ENCODE results near the gene CA10.
A peak's percentile ranks its signal among the peaks of the same experiment; 100 is the strongest.

The CA10 gene

DNA sequence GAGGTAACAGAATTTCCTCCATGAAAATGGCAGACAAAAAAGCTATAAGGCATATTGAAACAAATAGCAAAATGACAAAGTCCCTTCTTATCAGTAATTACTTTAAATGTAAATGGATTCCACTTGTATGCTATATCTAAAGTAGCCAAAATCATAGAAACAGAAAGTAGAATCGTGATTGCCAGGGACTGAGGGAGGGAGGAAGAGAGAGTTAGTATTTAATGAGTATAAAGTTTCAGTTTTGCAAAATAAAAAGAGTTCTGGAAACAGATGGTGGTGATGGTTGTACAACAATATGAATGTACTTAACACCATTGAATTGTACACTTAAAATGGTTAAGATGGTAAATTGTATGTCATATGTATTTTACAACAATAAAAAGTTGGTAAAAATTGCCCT is 407.4 kb downstream of the CA10 start:
- no peak for DNase-seq

DNA sequence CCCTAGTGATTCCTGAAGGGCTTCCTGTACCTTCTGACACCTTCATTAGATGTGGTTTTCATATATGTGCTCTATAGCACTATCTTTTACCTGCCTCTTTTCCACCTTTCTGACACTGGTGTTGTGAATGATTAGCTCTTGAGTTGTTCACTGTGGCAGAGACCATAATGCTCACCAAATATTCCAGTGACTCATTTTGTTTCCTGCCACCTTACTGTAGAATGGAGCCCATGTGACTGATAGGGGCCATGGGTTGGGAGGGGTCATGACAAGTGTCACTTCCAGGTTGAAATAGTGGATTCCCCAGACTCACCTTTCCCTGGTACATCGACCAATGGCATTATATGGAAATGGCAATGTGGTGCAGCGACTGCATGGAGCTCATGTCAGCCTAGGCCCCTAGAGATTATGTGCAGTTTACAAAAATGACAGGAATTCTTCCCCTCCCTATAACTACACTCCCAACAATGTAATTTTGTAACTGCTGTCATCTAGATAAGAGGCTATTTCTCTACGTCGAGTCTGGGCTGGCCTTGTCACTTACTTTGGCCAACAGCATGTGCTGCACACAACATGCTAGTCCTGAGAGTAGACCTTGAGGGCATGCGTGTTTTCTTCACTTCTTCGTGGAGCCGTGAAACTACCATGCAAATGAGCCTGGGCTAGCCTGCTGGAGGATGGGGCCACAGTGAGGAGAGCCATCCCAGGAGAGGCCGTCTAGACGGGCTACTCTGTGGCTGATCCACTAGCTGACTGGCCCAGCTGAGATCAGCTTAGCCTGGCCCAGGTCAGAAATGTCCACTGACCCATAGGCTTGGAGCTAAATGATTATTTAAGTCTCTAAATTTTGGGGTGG is 409.5 kb downstream of the CA10 start:
- DNase-seq: peak; percentile 9

DNA sequence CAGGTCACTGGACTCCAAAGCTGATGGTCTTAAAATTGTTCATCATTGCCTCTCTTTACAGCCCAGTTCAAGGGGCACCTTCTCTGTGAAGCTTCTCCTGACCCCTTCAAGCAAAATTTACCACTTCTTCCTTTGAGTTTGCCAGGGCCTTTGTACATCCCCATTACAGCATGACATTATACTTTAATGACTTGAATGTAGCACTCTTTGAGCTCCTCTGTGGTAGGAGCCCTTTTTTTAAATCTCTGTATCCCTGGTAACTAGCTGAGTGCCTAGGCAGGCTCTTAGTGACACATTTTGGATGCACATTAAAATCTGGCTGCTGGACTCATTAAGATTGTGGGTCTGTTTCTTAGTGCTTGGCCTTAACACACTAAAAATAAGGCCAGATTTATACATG is 412.1 kb downstream of the CA10 start:
- DNase-seq: no peak

DNA sequence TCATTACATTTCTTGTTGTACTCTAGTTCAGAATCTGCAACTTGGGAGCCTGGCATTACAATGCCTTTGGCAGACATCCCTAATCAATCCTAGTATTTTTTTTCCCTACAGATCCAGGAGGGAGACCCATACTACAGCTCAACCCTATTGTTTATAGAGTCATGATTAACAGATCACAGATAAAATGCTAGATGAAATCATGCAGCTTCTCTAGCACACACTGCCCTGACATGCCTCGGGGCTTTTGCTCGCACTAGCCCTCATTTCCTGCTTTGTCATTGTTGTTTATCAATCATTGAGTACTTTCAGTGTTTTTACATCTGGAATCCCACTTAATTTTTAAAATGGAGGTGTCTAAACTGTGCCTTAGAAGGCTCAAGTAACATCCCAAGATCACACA is 412.5 kb downstream of the CA10 start:
- DNase-seq: no peak

DNA sequence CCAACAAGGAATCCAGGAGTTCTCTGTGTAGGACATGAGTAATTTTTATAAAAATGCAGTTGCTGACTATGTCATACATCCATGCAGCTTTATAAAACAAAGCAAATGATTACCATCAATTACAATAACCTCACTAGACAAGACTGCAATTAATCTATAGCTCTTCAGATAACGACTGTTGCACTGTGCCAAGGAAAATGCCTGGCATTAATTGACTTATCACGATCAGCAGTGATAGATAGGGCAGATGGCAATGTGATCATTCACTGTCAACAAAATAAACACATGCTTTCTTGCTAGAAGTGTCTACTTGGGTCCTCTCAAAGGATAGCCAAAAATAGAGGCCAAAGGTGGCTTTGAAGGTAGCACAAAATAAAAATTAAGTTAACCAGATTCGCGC is 415.0 kb downstream of the CA10 start:
- no peak for DNase-seq

DNA sequence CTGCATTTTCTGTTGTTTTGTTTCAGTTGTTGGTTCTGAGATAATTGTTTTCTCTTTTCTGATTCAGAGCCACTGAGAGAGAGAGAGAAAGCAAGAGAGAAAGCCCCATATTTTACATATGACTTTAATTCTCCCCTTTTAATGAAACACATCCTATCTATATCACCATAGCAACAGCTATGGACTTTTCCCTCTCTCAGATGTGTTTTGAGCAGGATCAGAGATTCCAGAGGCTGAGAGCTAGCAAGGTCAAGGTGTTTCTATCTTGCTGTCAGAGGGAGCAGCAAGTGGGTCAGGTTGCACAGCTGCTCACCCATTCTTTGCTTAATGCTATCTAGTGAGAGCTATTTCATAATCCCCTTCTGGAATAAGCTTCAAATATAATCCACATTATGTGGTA is 415.9 kb downstream of the CA10 start:
- DNase-seq: no peak

DNA sequence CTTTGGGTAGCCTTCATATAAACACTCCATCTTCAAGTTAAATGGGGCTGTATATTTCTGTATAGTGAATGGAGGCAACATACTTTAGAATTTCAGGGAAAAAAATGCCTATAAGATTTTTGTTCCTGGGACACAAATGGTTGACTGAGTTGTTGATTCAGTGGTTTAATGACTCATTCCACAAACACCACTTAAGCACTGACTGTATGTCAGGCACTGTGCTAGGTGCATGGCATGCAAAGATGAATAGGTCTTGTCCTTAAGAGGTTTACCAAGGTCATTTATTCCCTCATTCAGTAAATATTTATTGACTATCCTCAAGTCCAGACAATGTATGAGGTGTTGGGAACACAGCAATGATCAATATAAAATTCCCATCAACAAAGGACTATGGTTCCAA is 417.1 kb downstream of the CA10 start:
- DNase-seq: no peak

DNA sequence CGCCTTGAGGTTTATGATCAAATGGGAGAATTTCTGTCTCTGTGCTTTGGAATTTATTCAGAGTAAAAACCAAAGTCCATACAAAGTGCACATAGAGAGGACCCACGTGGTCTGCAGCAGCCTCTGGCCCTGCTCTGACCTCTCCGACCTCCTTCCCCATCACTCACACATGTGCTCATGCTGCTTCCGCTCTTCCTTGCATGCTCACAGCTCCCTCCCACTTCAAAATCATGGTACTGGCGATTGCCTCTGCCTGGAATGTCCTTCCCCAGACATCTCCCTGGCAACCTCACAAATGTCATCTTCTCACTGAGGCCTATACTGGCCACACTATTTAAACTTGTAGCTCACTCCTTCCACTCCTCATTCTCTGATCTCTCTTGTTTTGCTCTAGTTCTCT is 418.0 kb downstream of the CA10 start:
- DNase-seq: no peak

DNA sequence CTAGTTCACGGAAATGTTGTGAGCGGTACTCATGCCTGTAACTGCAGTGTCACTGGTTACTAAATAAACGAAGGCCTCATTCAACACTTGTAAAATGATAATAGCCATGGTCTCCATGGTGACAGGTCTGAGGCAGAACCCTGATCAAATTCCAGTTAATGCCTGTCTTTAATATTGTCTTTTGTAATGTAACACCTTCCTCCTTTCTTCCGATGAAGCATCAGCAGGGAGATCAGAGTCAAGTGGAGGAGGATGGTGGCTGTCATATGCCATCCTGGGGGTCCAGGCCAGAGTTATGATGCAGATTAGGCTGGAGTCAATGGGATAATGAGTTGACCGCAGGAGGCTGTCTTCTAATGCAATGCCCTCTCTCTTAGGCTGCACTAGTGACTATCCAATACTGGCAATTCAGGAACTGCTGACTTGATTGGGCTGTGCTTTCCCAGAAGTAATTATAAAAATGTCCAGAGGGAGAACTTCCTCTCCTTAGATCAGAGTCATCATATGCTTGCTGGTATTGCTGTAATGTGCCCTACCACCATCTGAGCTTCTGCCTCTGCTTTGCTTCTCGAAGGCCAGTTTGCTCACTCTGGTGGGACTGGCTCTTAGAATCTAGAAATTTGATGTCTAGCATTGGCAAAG is 419.1 kb downstream of the CA10 start:
- DNase-seq: no peak

DNA sequence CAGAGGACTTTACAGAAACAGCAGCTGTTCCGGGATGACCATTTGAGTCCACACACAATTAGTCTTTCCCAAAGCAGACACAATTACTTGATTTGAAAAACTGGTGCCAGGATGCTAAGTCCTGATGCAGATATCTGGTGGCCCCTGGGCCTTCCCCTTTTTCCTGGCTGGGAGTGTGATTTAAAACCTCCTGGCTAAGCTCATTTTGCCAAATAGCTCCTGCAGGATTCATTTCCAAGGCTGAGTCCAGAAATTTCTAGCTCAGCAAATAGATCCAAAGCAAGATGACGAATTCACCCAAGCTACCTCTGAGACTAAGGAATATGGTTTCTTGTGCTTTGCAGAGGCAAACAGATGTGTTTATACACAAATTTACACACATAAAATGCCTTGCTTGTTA is 422.2 kb downstream of the CA10 start:
- DNase-seq: no peak

DNA sequence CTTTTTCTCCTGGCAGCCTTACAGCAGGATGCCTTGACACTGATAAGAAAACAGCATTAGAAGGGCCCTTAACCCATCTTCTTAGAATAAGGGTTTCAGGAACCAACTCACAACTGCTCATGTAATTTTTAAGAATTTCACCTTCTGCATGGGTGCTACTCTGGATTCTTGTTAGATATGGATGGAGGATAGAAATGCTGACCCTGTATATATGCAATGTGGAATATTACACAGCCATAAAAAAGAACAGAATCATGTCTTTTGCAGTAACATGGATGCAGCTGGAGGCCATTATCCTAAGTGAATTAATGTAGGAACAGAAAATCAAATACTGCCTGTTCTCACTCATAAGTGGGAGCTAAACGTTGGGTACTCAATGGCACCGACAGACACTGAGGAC is 423.5 kb downstream of the CA10 start:
- DNase-seq: no peak

DNA sequence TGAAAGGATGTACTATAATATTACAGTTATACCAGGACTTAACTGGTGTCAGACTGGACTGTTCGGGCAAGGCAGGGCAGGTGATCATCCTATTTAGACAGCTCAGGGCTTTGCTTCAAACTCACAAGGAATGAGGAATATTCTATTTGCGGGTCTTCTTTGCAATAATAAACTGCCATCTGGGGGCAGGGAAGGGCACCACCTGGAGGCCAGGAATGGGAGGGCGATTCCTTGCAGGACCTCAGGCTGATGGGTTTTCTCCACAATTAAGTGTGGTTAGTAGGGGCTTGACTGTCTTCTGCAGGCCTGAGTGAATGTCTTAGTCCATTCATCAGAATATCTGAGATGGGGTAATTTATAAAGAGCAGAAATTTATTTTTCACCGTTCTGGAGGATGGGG is 424.1 kb downstream of the CA10 start:
- no peak for DNase-seq

DNA sequence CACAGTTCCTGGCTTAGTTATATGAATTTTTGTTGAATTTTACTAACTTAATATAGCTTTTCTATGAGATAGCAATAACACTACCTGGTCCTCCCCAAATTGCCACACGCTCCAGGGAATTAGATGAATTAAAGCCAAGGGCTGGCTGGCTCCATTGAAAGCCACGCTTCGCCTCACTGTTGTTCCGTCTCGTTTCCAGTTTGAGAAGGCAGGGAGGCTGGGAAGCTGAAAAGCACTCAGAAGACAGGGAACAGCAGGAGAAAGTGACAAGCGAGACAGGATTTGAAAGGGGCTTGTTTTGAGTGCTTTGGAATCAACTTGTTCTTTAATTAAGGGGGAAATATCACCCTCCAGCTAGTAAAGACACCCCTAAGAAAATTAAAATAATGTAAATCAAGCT is 425.3 kb downstream of the CA10 start:
- no peak for DNase-seq

DNA sequence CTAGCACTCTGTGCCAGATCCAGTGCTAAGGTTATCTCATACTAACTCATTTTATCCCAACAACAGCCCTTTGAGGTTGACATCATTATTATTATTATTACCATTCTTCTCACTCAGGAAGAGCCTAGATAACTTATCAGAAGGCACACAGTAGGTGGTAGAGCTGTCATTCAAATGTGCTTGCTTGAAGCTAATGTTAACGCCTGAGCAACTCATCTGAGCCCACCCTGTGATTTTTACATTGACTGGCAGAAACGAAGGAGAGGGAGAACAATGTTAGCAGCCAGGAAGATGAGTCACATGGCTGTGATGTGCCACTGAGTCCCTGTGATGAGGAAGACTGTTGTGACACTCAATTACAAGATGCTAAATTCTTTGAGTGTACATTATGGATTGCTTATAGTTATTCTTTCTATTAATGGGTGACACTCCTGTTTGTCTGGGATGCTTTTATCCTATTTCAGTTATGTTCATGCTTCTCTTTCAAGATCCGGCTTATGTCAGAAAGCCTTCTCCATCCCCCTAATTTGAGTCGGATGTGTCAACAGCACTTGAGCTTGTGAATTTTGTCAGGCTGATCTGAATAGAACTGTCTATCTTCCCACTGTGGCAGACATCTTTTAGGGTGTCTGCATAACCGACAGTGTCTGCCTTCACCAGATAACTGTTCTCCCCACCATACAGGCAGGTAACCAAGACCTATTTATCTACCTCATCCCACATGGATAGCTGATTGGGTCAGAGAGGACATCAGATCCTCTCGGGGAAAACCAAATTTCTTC is 426.4 kb downstream of the CA10 start:
- DNase-seq: no peak

DNA sequence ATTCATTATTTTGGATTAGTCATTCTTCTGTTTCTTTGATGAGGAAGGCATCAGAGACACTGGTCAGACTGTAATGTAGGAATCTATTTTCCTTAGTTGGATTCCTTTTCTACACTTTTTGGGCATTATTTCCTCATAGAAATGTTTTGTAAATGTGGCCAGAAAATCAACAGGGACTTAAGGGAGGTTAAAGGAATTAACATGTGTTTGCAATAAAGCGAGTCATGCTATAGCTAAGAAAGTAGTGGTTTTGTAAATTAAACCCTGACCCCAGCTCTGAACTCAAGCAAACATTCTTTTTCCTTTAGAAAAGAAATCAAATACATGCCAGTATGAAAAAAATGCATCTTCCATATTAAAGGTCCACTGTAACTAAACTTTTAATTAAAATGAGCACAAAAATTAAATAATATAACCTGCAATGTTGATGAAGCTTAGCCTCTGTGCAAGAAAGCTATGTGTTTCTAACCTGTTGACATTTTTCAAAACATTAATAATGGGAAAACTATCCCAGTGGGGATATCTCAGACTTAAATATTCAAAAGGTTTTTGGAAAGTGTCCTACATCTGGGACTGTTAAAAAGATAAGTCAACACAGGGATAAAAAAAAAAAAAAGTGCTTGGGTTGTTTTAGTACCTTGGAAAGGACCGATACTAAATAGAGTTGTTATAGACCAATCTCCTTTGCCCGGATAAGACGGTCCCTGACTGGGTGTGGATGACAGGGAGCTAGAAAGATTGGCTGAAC is 428.0 kb downstream of the CA10 start:
- DNase-seq: no peak

DNA sequence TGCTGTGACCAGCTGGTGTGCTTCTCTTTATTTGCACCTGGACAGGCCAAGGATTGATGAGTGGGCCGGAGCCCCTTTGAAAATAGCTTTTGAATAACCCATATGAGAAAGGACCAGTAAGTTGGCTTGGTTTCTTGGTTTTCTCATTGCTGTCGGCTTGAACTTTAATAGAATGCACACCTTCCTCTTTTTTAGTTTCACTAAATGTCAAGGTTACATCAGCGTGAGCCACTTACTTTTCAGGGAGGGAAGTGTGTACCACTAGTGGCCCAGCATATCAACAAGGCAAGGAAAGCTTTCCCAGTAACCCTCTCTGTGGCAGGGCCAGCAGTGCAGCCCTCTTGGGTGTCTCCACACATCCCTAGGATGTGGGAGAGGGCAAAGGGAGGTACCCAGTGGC is 433.3 kb downstream of the CA10 start:
- no peak for DNase-seq

DNA sequence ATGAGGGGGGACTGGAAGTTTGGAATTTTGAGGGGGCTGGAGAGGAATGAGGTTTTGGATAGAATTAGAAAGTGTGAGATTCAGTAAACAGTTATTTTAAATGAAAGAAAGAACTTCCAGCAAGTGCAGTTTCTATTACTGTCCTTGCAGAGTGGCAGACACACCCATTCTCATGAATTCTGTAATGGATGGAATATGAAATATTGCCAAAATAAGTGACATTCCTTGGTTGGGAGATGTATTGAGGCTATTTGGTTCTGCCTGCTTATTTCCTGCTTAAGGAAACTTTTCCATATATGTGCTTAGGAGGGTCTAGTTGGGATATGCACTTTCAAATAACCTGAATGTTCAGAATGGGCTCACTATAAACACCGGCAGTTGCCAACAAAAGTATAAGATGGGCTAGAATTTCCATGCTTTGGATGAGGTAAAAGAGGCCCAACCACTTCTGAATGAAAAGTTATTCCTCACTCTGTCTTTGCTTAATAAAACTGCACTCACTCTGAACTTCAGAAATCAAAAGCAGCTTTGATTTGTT is 434.4 kb downstream of the CA10 start:
- DNase-seq: no peak

DNA sequence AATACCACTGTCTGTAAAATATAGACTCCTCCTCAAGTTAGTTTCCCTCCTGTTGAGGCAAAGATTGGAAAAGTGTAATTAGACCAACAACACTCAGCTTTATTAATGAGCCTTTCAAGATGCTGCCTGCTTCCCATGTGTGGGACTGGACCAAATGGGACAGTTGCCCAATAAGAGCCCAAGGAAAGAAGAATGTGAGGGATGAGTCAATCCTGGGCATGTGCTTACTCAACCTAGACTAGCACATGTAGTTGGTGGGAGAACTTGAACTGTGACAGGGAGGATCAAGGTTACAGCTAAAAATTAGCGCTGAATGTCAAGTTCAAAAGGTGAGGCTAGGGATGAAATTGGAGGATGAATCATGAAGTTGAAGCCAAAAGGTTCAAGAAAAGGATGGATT is 435.5 kb downstream of the CA10 start:
- peak; percentile 18 for DNase-seq

DNA sequence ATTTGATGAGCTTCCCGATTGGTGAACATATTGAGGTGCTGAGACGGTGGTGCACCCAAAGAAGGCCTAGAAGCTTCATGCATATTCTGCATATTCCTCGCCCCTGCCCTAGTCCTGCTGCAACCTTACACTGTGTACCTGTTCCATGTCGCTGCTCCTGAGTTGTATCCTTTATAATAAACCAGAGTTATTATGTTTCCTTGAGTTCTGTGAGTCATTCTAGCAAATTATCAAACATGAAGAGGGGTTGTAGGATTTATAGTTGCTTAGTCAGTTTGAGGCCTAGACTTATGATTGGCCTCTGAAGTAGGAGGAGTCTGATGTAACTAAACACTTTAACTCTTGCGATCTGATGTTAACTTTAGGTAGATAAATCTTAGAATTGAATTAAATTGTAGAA is 436.8 kb downstream of the CA10 start:
- peak; percentile 11 for DNase-seq

DNA sequence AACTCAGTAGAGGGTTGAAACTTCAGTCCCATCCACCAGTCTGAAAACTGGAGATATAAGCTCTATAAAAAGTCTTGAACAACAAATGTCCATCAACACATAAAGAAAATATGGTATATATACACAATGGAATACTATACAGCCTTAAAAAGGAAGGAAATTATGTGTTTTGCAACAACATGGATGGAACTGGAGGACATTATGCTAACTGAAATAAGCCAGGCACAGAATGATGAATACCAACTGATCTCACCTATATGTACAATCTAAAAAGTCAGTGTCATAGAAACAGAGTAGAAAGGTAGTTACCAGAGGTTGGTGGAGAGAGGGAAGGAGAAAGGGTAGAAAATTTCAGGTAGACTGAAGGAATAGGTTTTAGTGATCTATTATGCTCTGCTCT is 438.1 kb downstream of the CA10 start:
- no peak for DNase-seq

DNA sequence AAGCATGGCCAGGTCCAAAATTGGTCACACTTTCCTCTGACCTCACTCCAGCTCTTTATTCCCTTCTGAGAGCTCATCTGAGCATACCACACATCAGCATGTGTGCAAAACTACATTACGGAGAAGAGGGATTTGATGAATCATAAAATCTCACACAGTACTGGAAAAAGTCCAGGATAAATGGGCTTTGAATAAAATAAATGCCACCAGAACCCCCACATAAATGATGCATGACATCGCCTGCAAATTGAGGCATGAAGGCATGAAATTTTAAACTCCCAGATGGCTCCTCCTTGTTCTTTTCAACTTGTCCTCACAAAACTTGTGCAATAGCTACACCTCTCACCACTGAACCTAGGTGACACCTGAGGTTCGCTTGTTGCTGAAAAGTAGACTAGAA is 439.5 kb downstream of the CA10 start:
- DNase-seq: no peak

DNA sequence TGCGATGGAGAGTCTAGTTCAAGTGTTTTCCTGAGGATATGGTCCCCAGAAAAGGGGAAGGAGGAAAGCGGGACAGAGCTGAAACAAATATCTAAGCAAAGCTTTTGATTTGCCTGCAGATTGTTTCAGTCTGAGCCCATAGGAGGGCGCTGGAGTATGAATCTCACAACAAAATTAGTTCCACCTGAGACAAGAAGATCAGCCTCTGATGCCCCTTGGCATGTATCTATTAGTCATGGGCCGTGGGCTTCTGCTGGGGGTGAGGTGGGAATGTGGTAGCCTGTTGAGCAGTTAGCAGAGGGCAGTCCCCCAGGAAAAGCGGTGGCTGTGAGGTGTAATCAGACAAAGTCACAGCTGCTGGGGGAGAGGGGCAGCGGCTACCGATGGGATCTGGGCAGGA is 446.9 kb downstream of the CA10 start:
- no peak for DNase-seq

DNA sequence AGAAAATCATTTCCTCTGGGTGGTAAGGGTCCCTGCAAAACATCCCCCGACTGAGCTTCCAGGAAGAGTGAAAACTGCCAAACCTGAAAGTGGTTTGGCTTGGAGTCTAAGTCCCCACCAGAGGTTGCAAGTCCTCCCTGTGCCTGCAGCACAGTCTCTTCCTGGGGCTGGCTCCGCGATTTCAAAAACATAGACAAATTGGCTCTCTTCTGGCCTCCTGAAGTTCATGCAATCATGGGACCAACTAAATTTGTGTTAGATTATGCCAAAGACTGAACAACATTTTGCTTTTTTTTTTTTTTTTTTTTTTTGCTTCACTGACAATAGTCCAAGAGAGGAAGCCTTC is 447.9 kb downstream of the CA10 start:
- DNase-seq: no peak

Data from kidney glomerular epithelial cell (primary cell).